H9 (cell line): ENCODE measurements around the gene MYO15B. TPM values are rescaled to one million over a fixed set of nuclear protein-coding genes. Genes with fewer than 3 reads are reported as not detected.

Source experiments
- DNase-seq: peaks from one replicate; pipeline ENCODE4 v3.0.0-alpha.2; 2017
- H2AFZ ChIP-seq: one replicate; pipeline ENCODE4 v1.6.1; 2013; ENCODE audit warnings: mild to moderate bottlenecking, low read length, control low read depth, moderate library complexity
- H2AK5ac ChIP-seq: 2 replicates; pipeline ENCODE4 v1.6.1; 2013; ENCODE audit warnings: low read length, control low read depth, mixed read lengths; ENCODE audit not compliant: insufficient read length
- H2BK120ac ChIP-seq: one replicate; pipeline ENCODE4 v1.6.1; 2013; ENCODE audit warnings: low read depth, mild to moderate bottlenecking, low read length, control low read depth, inconsistent platforms; ENCODE audit not compliant: poor library complexity, severe bottlenecking
- H2BK12ac ChIP-seq: 2 replicates; pipeline ENCODE4 v1.6.1; 2013; ENCODE audit warnings: low read length, control low read depth, mixed read lengths, low read depth; ENCODE audit not compliant: insufficient read length
- H2BK15ac ChIP-seq: 2 replicates; pipeline ENCODE4 v1.6.1; 2013; ENCODE audit warnings: low read depth, low read length, control low read depth
- H2BK20ac ChIP-seq: one replicate; pipeline ENCODE4 v1.6.1; 2013; ENCODE audit warnings: low read depth, mild to moderate bottlenecking, low read length, control low read depth, inconsistent platforms; ENCODE audit not compliant: poor library complexity, severe bottlenecking
- H2BK5ac ChIP-seq: 2 replicates; pipeline ENCODE4 v1.6.1; 2013; ENCODE audit warnings: low read length, control low read depth, mixed read lengths; ENCODE audit not compliant: insufficient read length
- H3K14ac ChIP-seq: 2 replicates; pipeline ENCODE4 v1.6.1; 2013; ENCODE audit warnings: low read length, control low read depth; ENCODE audit not compliant: insufficient read depth
- H3K18ac ChIP-seq: 2 replicates; pipeline ENCODE4 v1.6.1; 2013; ENCODE audit warnings: low read depth, mild to moderate bottlenecking, mixed read lengths, low read length, control low read depth; ENCODE audit not compliant: insufficient read length
- H3K23ac ChIP-seq: 2 replicates; pipeline ENCODE4 v1.6.1; 2013; ENCODE audit warnings: low read length, control low read depth, mixed read lengths, low read depth; ENCODE audit not compliant: insufficient read length
- H3K23me2 ChIP-seq: 2 replicates; pipeline ENCODE4 v1.6.1; 2013; ENCODE audit warnings: low read depth, mild to moderate bottlenecking, mixed read lengths, low read length, control low read depth; ENCODE audit not compliant: insufficient read length, poor library complexity, severe bottlenecking
- H3K27ac ChIP-seq: 2 replicates; pipeline ENCODE4 v1.5.1; 2013; ENCODE audit warnings: low read length, control low read depth, mixed read lengths, low read depth; ENCODE audit not compliant: insufficient read length
- H3K27me3 ChIP-seq: 2 replicates; pipeline ENCODE4 v1.6.1; 2013; ENCODE audit warnings: low read length, control low read depth, inconsistent platforms; ENCODE audit not compliant: insufficient read depth
- H3K4ac ChIP-seq: 2 replicates; pipeline ENCODE4 v1.6.1; 2013; ENCODE audit warnings: low read depth, mild to moderate bottlenecking, control low read depth, inconsistent platforms, low read length, moderate library complexity
- H3K4me1 ChIP-seq: 2 replicates; pipeline ENCODE4 v1.6.1; 2013; ENCODE audit warnings: low read length, control low read depth, inconsistent platforms; ENCODE audit not compliant: insufficient read depth
- H3K4me2 ChIP-seq: 2 replicates; pipeline ENCODE4 v1.6.1; 2013; ENCODE audit warnings: low read length, control low read depth, mixed read lengths; ENCODE audit not compliant: insufficient read length, insufficient read depth
- H3K56ac ChIP-seq: 2 replicates; pipeline ENCODE4 v1.6.1; 2013; ENCODE audit warnings: low read depth, mild to moderate bottlenecking, mixed read lengths, low read length, control low read depth; ENCODE audit not compliant: insufficient read length
- H3K79me1 ChIP-seq: 2 replicates; pipeline ENCODE4 v1.6.1; 2013; ENCODE audit warnings: low read depth, mild to moderate bottlenecking, moderate library complexity, low read length, control low read depth, inconsistent platforms; ENCODE audit not compliant: insufficient read depth, poor library complexity, severe bottlenecking
- H3K79me2 ChIP-seq: 2 replicates; pipeline ENCODE4 v1.6.1; 2013; ENCODE audit warnings: low read length, control low read depth, inconsistent platforms; ENCODE audit not compliant: insufficient read depth
- H3K9ac ChIP-seq: 2 replicates; pipeline ENCODE4 v1.6.1; 2013; ENCODE audit warnings: low read length, control low read depth, mixed read lengths; ENCODE audit not compliant: insufficient read length; ENCODE audit errors: extremely low read depth
- H3K9me3 ChIP-seq: one replicate; pipeline ENCODE4 v1.6.1; 2013; ENCODE audit warnings: low read depth, low read length, inconsistent platforms; ENCODE audit not compliant: control insufficient read depth
- H3T11ph ChIP-seq: one replicate; pipeline ENCODE4 v1.6.1; 2013; ENCODE audit warnings: mild to moderate bottlenecking, low read length, control low read depth, inconsistent platforms
- H4K20me1 ChIP-seq: one replicate; pipeline ENCODE4 v1.6.1; 2013; ENCODE audit not compliant: control insufficient read depth, insufficient read length, insufficient read depth
- H4K5ac ChIP-seq: 2 replicates; pipeline ENCODE4 v1.6.1; 2013; ENCODE audit warnings: low read depth, mild to moderate bottlenecking, mixed read lengths, low read length, control low read depth; ENCODE audit not compliant: insufficient read length
- H4K8ac ChIP-seq: replicated peaks from 2 replicates; pipeline ENCODE4 v1.6.1; 2013; ENCODE audit warnings: low read length, control low read depth, mixed read lengths, low read depth; ENCODE audit not compliant: insufficient read length
- H4K91ac ChIP-seq: 2 replicates; pipeline ENCODE4 v1.6.1; 2013; ENCODE audit warnings: low read depth, mild to moderate bottlenecking, moderate library complexity, mixed read lengths, low read length, control low read depth; ENCODE audit not compliant: insufficient read length
- H3K27ac Mint-ChIP-seq, 3 experiments: 2 replicates in 2 of 3; 3 replicates in 1 of 3; pipeline ENCODE4 v1.8.0; 2020 to 2021; ENCODE audit warnings: mixed read lengths in 3 of 3, mild to moderate bottlenecking in 1 of 3, moderate library complexity in 1 of 3
- H3K27me3 Mint-ChIP-seq: 2 replicates; pipeline ENCODE4 v1.8.0; 2021; ENCODE audit warnings: low read depth, mild to moderate bottlenecking, moderate library complexity, mixed read lengths
- H3K36me3 Mint-ChIP-seq, 3 experiments: 2 replicates in 2 of 3; 3 replicates in 1 of 3; pipeline ENCODE4 v1.8.0; 2020 to 2021; ENCODE audit warnings: low read depth in 3 of 3, mixed read lengths in 3 of 3; ENCODE audit not compliant: insufficient read depth in 1 of 3
- H3K4me1 Mint-ChIP-seq, 2 experiments: 2 replicates each; pipeline ENCODE4 v1.8.0; 2020; ENCODE audit warnings: mixed read lengths in 2 of 2
- H3K4me3 Mint-ChIP-seq, 2 experiments: 2 replicates in 1 of 2; 3 replicates in 1 of 2; pipeline ENCODE4 v1.8.0; 2020 to 2021; ENCODE audit warnings: mild to moderate bottlenecking in 2 of 2, mixed read lengths in 2 of 2, moderate library complexity in 1 of 2
- H3K9me3 Mint-ChIP-seq, 2 experiments: 2 replicates in 1 of 2; 3 replicates in 1 of 2; pipeline ENCODE4 v1.8.0; 2020; ENCODE audit warnings: mild to moderate bottlenecking in 2 of 2, mixed read lengths in 2 of 2, moderate library complexity in 1 of 2
- WGBS: extraction: QIAGEN DNeasy Blood & Tissue Kit; methylation state at CpG from one replicate; pipeline ENCODE4 v1.1.7; 2013; ENCODE audit warnings: missing lambda C conversion rate, low lambda C conversion rate, mixed read lengths; ENCODE audit not compliant: insufficient read length; ENCODE audit errors: extremely low coverage; 5-methylcytosine and 5-hydroxymethylcytosine counted together
- total RNA-seq: library from RNA; stranded (reverse); gene quantifications from 2 replicates; pipeline ENCODE4 v1.2.1, GENCODE V29; 2021
- TF ChIP-seq, protein P1 (sequence below): fragments of 200-600 bp; sonication (generic); conservative IDR thresholded peaks from 3 replicates; pipeline ENCODE4 v1.8.0; 2021; ENCODE audit warnings: antibody characterized with exemption, mild to moderate bottlenecking

Gene MYO15B
- total RNA-seq, 1 experiment from 2014 or later: 41.9 TPM

- TF ChIP-seq, protein P1, sequence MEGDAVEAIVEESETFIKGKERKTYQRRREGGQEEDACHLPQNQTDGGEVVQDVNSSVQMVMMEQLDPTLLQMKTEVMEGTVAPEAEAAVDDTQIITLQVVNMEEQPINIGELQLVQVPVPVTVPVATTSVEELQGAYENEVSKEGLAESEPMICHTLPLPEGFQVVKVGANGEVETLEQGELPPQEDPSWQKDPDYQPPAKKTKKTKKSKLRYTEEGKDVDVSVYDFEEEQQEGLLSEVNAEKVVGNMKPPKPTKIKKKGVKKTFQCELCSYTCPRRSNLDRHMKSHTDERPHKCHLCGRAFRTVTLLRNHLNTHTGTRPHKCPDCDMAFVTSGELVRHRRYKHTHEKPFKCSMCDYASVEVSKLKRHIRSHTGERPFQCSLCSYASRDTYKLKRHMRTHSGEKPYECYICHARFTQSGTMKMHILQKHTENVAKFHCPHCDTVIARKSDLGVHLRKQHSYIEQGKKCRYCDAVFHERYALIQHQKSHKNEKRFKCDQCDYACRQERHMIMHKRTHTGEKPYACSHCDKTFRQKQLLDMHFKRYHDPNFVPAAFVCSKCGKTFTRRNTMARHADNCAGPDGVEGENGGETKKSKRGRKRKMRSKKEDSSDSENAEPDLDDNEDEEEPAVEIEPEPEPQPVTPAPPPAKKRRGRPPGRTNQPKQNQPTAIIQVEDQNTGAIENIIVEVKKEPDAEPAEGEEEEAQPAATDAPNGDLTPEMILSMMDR: no peak
- H3K4me3 Mint-ChIP-seq: peak overlapping the region; percentile 18 to 25; a peak in 3 of 5 replicates
- no CpG with 5 or more reads among the region's 12 CpGs for WGBS
Measured at GRCh38 chr17:75590849-75591721, 3.5 kb downstream of the MYO15B start.

More at GRCh38 chr17:75590849-75591721, 3.5 kb downstream of the MYO15B start:
- Histone ChIP-seq H2BK15ac (no peak overlapping the region), H3K27ac (no peak overlapping the region), H3K27me3 (no peaks in the 10 kb centered on the region), H3K56ac (no peak overlapping the region), H3K18ac (no peak overlapping the region), H4K20me1 (no peaks in the 10 kb centered on the region), H2AFZ (no peak overlapping the region), H3K79me1 (no peaks in the 10 kb centered on the region), H2BK20ac (no peak overlapping the region), H3K9ac (no peak overlapping the region), H3K14ac (no peak overlapping the region), H3K4me1 (0 out of 2 replicates have a peak, but pooled peaks cover 3% of the 10 kb centered on the region), H3K79me2 (no peaks in the 10 kb centered on the region), H3K4ac (no peak overlapping the region), H2BK120ac (no peak overlapping the region), H3K4me2 (no peak overlapping the region), H4K5ac (no peak overlapping the region), H3K9me3 (no peaks in the 10 kb centered on the region), H2BK5ac (no peak overlapping the region), H2AK5ac (no peak overlapping the region), H4K91ac (no peak overlapping the region), H3K23ac (no peak overlapping the region), H4K8ac (no peak overlapping the region), H3K23me2 (peaks cover 13% of the 10 kb centered on the region), H3T11ph (no peak overlapping the region), H2BK12ac (no peak overlapping the region)
- Mint-ChIP-seq H3K9me3 (peaks cover 0 to 3% of the 10 kb centered on the region in 2 experiments; a peak in 2 of 5 replicates), H3K4me1 (peaks cover 4 to 5% of the 10 kb centered on the region in 2 experiments; a peak in 3 of 4 replicates), H3K36me3 (peaks cover 0 to under 1% (median 0%) of the 10 kb centered on the region in 3 experiments; a peak in 3 of 7 replicates), H3K27ac (peak overlapping the region in 1 of 3 experiments; percentile 27; a peak in 1 of 7 replicates), H3K27me3 (peaks cover 2% of the 10 kb centered on the region; the same call in 1 of the 2 replicates)
- DNase-seq: peak; percentile 28
